SH-SY5Y (cell line): ENCODE data around the gene TMED1.

Experiments used
- GATA2 ChIP-seq: IDR thresholded peaks from 2 replicates; pipeline ENCODE4 v1.6.1; 2011; ENCODE audit warnings: mild to moderate bottlenecking, low read depth, low read length
- GATA3 ChIP-seq: IDR thresholded peaks from 2 replicates; pipeline ENCODE4 v1.6.1; 2011; ENCODE audit warnings: low read depth, mild to moderate bottlenecking, low read length, moderate library complexity

- no peak for TF ChIP-seq GATA3
- TF ChIP-seq GATA2 = no peak
Measured at GRCh38 chr19:10830931-10831779, 4.9 kb downstream of the TMED1 start.
